Stomach (tissue), 4 donors: ENCODE measurements around the gene COL6A1.

ENCODE experiments used
- EP300 ChIP-seq: sonication (generic); formaldehyde crosslinking; IDR thresholded peaks from one replicate; pipeline ENCODE4 v1.6.1; 2017; ENCODE audit warnings: antibody characterized with exemption
- POLR2A ChIP-seq, 4 donors: fragments of 450-650 bp; IDR thresholded peaks; one replicate each; pipeline ENCODE4 v1.6.1; 2016; ENCODE audit warnings: antibody characterized with exemption in 4 of 4, control low read depth in 2 of 4, mild to moderate bottlenecking in 1 of 4, moderate library complexity in 1 of 4
- POLR2AphosphoS5 ChIP-seq, 3 donors: sonication (generic); formaldehyde crosslinking; IDR thresholded peaks; one replicate each; pipeline ENCODE4 v1.6.1; 2016; ENCODE audit warnings: antibody characterized with exemption in 3 of 3
- TF ChIP-seq, protein P1 (sequence below), 7 experiments: fragments of 450-650 bp in 4 of 7; fragments of 200-600 bp in 3 of 7; sonication (generic) in 3 of 7; IDR thresholded peaks; one replicate each; pipeline ENCODE4 v1.5.1; 2016 to 2019; ENCODE audit warnings: antibody characterized with exemption in 7 of 7, control low read depth in 2 of 7, mild to moderate bottlenecking in 1 of 7

DNA sequence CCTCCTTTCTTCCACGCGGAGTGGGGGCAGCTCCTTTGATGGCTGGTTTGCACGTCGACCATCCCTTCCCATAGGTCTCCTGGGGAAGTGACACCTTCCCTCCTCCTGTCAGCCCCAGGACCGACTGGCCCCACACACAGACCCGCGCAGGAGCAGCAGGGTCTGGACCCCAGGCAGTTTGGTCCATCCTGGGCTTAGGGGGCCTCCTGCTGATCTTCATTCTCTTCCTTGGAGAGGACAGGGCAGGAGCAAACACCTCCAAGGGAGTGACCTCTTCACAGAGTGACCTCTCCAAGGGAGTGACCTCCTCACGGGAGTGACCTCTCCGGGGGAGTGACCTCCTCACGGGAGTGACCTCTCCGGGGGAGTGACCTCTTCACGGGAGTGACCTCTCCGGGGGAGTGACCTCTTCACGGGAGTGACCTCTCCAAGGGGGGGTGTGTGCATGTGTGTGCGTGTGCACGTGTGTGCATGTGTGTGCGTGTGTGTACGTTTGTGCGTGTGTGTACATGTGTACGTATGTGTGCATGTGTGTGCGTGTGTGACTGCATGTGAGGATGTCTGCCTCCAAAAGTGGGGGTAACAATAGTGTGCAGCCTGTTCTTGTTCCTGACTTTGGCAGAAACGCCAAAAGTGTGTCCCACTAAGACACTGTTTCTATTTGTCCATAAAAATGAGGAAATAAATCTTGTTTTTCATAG lies 29.8 kb downstream of the COL6A1 start:
- TF ChIP-seq, protein P1, sequence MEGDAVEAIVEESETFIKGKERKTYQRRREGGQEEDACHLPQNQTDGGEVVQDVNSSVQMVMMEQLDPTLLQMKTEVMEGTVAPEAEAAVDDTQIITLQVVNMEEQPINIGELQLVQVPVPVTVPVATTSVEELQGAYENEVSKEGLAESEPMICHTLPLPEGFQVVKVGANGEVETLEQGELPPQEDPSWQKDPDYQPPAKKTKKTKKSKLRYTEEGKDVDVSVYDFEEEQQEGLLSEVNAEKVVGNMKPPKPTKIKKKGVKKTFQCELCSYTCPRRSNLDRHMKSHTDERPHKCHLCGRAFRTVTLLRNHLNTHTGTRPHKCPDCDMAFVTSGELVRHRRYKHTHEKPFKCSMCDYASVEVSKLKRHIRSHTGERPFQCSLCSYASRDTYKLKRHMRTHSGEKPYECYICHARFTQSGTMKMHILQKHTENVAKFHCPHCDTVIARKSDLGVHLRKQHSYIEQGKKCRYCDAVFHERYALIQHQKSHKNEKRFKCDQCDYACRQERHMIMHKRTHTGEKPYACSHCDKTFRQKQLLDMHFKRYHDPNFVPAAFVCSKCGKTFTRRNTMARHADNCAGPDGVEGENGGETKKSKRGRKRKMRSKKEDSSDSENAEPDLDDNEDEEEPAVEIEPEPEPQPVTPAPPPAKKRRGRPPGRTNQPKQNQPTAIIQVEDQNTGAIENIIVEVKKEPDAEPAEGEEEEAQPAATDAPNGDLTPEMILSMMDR (IDR thresholded peaks at IDR 0.05): no peak
- TF ChIP-seq POLR2AphosphoS5 (IDR thresholded peaks at IDR 0.05) (no peak), POLR2A (IDR thresholded peaks at IDR 0.05) (no peak), EP300 (no peak)
